ENCODE results near the gene TNXB.
"Not testable (repeated sequence)": the region's sequence is repeated elsewhere in the genome, so short reads cannot be mapped to it uniquely, and the experiment has no call there.

Gene TNXB

GRCh38 chr6:32111424-32112066 is 2.4 kb upstream of the TNXB start:
- DNase-seq = no peak

DNA sequence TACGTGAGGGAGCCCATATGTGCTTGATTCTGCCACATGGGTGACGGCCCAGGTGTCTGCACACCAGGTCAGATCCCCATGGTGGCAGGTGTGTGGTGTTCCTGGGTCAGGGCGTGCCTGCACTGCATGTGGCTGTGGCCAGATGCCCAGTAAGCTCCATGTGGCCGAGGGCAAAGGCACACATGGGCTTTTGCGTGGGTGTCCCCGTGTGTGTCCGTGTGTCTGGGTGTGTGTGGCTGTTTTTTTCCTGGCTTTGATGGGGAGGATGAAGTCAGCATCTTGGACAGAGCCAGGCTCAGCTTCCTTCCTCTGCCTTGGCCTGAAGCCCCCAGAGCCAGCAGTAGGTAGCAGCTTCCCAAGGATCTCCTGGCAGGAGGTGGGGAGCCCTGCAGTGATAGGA is 1.5 kb upstream of the TNXB start:
- DNase-seq = no peak

- no peak for DNase-seq
These were observed 625 bp upstream of the TNXB start for GRCh38 chr6:32109765-32110160.

- no peak for DNase-seq
These were observed 418 bp downstream of the TNXB start for GRCh38 chr6:32108727-32109113.

DNA sequence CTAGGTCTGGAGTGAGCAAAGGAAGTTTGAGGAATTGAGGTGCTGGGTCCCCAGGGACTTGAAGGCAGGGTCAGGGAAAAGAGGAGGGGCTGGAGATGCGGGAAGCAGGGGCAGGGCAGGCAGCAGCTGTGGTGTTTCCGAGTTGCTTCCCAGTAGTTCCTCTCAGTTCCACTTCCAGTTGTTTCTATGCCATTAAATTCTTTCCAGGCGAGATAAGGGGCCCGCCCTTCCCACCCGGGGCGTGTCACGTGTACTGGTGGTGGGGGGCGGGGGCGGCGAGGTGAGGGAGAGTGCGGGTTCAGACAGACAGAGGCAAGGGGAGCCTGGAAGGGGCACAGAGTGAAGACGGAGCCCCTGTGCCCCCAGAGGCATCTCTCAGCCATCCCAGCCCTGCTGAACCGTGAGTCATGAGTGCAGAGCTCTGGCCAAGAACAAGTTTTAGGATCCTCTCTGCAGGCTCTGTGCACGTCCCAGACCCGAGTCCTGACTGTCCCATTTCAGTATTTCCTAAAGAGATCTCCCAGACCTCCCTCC is 977 bp downstream of the TNXB start:
- DNase-seq = no peak

DNA sequence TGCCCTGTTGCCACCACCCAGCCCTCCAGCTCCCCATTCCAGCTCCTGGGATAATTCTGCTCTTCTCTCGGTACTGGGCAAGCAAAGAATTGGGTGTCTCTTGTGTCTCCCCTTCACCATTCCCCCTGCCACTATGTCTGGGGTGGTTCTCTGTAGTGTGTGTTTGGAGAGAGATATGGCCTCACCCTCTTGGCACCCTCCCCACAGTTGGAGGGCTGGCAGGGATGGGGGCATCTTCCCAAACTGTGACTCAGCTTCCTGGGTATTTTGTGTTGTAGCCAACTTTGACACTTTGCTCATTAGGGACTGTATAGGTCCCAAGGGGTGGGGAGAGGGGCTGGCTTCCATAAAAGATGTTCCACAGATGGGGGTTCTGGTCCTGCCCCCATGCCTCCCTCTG is 1.7 kb downstream of the TNXB start:
- DNase-seq = no peak

- DNase-seq = no peak
These were observed 3.7 kb downstream of the TNXB start for GRCh38 chr6:32105433-32105832.

DNA sequence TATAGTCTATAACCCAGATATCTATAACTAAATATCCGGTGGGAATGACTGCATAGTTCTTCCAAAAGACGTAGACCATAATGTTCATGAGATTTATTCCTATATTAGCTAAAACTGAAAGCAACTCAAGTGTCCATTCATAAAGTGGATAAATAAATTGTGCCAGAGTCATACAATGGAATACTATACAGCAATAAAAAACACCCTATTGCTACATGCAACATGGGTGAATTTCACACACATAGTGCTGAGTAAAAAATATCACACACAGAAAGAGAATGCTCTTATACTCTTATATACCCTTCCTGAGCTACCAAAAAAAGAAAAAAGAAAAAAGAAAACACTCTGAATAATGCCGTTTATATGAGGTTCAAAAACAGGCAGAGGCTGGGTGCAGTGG is 6.9 kb downstream of the TNXB start:
- DNase-seq = no peak

DNA sequence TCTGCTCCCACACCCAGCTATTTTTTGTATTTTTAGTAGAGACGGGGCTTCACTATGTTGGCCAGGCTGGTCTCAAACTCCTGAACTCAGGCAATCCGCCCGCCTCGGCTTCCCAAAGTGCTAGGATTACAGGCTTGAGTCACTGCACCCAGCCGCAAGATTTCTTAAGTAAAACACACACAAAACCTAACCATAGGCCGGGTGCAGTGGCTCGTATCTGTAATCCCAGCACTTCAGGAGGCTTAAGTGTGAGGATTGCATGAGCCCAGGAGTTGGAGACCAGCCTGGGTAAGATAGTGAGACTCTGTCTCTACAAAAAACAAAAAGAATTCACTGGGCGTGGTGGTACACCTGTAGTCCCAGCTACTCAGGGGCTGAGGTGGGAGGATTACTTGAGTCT is 8.9 kb downstream of the TNXB start:
- DNase-seq = not testable (repeated sequence)

DNA sequence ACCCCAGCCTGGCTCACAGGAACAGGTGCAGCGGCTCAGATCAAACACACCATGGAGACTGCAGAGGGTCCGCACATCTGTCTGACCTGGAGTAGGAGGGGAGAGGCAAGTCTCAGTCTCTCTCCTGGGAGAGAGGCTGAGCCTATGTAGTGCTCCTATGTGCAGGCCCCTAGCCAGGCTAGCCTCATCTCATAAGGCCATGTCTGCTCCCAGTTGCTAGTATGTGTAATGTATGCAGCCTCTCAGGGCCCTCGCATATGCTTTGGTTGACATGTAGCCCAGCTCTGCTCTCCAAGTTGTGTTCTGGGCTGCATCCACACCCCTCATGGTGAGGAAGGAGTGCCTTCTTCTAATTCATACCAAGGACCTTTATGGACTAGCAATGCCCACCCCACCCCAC is 11.8 kb downstream of the TNXB start:
- no peak for DNase-seq

DNA sequence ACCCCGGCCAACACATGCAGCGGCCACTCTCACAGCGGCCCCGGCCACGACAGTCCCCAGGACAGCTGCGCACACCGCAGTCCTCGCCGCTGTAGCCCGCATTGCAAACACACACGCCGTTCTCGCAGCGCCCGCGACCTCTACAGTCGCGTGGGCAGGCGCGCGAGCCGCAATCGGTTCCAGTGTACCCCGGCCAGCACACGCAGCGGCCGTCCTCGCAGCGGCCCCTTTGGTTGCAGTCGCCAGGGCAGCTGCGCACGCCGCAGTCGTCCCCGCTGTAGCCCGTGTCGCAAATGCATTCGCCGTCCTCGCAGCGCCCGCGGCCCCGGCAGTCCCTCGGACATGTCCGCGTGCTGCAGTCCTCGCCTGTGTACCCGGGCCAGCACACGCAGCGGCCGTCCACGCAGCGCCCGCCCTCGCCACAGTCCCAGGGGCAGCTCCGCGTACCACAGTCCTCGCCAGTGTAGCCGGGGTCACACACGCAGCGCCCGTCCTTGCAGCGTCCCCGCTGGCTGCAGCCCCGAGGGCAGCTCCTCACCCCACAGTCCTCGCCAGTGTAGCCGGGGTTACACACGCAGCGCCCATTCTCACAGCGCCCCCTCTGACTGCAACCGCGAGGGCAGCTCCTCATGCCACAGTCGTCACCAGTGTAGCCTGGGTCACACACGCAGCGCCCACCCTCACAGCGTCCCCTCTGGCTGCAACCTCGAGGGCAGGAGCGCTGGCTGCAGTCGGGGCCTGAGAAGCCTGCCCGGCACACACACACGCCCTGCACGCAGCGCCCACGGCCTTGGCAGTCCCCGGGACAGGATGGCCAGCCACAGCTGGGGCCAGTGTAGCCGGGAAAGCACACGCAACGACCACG is 12.5 kb downstream of the TNXB start:
- DNase-seq = no peak

DNA sequence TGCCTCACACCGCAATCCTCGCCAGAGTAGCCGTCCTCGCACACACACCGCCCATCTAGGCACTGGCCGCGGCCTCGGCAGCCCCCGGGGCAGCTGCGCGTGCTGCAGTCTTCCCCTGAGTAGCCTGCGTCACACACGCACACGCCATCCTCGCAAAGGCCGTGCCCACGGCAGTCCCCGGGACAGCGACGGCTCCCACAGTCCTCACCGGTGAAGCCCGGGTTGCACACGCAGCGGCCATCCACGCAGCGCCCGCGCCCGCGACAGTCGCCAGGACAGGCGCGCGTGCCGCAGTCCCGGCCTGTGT is 13.1 kb downstream of the TNXB start:
- DNase-seq = no peak

GRCh38 chr6:32095338-32096086 is 13.6 kb downstream of the TNXB start:
- DNase-seq = no peak

GRCh38 chr6:32092760-32093497 is 16.2 kb downstream of the TNXB start:
- no peak for DNase-seq

- no peak for DNase-seq
These were observed 19.9 kb downstream of the TNXB start for GRCh38 chr6:32089082-32089828.

DNA sequence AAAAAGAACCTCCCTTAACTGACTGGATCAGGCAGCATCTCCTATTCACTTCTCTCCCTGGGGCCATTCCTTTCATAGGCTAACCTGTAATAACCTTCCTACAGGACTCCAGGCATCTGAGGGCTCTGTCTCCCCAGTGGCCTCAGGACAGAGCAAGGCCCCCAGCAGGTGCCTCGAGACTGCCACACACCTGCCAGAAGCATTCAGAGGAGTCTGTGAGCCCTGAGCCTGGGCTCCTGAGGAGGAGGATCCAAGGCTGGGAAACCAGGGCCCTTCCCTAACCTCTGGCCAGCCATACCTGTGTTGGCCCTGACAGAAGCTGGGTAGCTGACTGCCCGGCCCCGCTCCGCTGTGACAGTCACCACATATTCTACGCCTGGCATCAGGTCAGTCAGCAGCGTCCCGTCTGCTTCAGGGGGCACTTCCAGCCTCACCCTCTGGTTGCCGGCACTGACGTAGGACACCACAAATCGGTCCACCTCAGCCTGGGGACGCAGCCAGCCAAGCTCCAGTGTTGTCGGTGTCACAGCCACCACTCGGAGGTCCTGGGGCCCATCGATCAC is 20.6 kb downstream of the TNXB start:
- no peak for DNase-seq

GRCh38 chr6:32087574-32088486 is 21.3 kb downstream of the TNXB start:
- peak; percentile 70 for DNase-seq

GRCh38 chr6:32086661-32087573 is 22.2 kb downstream of the TNXB start:
- no peak for DNase-seq

DNA sequence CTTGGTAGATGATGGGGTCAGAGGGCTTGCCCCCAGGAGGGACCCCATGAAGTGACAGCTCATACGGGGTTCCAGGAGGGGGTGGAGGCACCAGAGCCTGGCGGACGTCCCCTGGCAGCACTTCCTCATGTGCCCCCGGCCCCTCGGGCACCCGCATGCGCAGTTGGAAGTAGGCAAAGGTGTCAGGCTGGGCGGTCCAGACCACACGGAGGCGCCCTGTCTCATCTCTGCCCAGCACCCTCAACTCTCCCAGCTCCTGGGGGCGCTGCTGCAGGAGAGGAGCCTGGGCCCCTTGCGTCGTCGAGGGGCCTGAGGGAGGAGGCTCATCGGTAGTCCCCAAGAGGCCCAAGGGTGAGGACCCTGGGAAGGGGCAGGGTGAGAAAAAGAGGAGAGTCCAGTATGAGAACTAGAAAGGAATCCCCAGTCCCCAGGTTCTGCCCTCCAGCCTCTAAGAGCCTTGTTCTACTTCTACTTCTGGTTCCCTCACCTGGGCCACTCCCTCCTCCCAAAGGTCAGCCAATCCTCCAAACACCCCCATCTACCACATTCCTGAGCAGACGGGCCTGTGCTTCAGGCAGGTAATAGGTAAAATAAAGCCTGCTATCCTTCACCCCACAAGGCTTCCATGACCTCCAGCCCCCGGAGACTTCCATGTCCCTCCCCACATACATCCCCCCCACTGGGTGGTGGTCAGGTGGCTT is 23.2 kb downstream of the TNXB start:
- no peak for DNase-seq

Data from CD4-positive, alpha-beta T cell treated with Interleukin-10 for 1 hour (primary cell).